Endometrium (tissue), 2 donors: ENCODE data around the gene MAPKAP1.

Experiments
- FAIRE-seq: peaks from 2 replicates; lab custom pipeline; 2012; peaks lifted over from hg19 to GRCh38; lab: Jason Lieb, UNC
- donor health status: control.
- donor health status: control.

Gene MAPKAP1

DNA sequence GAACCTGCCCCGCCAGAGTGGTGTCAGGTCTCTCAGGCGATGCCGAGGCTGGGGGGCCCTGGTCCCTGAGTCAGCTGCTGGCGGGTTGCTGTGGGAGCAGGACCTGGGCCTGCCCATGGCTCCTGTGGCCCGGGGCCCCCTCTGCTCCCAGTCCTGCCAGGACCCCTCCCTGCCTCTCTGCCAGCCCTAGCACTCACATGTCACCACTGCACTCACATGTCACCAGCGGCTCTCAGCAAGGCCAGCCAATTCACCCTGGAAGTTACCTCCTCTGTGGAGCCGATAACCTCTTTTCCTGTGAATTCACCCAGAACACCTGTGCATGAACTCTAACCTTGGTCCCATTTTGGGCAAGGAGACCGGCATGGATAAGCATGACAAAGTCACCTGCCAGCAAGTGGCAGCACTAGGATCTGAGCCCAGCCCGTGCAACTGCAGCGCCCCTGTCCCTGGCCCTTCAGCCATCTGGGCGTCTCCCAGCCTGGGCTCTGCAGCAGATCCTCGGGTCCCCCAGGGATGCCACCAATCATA lies 275.2 kb downstream of the MAPKAP1 start:
- FAIRE-seq, result no peak

DNA sequence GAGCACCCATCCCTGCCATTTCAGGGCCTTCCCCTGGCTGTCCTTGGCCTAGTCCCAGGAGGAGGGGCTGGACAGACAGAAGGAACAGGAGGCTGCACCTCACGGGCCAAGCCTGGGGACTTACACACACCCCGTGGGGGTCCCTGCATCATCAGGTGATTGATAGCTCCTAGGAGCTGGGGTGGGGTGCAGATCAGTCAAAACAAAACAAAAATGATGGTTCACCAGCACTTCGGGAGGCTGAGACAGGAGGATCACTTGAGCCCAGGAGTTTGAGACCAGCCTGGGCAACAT lies 276.0 kb downstream of the MAPKAP1 start:
- FAIRE-seq, result no peak

DNA sequence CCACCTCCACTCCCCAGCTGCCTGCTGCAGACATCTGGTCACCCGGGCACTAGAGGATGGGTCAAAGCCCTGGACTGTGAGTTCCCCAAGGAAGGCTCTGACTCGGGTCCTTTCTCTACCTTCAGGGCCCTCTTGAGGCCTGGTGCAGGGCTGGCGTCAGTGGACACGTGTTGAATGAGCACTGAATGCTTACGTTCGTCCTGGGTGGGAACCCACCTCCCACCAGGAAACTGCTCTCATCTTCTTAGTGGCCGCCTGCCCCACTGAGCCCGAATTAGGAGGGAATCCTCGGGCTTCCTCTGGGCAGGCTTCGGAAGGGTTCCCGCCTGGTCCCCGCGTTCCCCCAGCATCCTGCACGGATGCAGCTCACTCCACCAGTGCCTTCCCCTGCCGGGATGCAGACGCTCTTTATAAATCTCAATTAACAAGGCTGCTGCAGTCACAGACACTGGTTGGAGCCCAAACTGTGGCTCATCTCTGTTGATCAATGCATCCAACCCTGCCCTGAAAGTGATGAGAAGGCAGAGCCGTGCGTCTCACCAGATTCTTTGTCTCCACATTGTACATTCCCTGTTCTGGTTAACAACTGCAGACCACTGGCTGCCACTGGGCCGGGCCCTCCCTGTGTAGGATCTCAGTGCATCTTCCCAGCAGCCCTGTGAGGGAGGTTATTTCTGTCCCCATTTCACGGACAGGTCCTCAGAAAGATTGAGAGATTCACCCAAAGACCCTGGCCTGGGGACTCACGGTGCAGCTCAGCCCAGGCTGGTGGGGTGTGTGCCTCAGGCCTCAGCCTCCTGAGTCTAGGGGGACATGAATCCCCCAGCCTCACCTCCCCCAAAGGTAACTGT lies 276.6 kb downstream of the MAPKAP1 start:
- FAIRE-seq, result no peak

DNA sequence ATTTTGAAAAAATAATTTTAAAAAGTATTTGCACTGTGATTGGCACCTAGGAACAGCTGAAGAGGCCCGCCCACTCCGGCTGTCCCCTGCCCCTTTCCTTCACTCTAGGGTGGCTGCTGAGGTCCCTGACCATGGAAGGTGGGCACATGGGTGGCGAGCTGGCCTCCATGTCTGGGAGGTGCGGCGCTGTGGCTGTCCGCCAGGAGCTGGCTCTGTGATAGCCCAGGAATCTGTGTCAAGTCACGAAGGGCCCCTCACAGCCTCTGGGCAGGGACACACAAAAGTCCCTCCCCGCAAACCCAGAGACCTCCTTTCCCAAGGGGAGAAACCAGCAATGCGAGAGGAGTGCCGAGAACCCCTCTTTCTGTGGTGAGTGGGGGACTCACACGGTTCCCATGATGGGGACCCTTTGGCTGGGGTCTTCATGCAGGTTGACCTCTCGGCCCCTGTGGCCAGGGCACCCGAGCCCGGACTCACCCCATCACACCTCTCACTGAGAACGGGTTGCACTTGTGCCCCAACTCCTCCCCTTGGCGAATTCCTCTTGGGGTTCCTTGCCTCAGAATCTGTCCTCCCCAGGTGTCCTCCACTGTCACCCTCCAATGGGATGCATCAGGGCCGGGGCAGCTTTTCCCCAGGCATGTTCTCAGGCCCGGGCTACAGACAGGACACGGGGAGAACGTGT lies 277.4 kb downstream of the MAPKAP1 start:
- FAIRE-seq, result no peak

DNA sequence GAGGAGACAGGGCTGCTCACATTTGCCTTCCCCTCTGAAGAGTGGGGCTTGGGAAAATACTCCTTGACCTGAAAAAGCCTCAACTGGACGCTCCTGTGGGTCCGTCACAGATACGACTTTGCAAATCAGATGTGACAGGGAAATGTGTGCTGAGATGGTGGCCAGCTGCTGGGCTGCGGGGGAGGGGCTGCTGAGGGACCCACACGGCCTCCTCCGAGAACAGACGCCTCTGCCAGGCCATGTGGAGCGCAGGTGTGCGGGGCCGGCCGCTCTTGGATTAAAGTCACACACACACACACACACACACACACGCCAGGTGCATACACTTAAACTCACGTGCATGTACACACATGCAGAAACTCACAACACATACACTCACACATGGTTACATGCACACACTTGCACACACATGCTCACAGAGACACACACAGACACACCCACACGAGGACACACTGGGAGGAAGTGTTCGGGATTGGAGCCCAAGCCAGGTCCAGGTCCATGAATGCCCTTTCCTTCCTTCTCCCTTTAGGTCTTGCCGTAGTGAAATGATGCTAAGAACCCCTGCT lies 278.0 kb downstream of the MAPKAP1 start:
- no peak for FAIRE-seq

DNA sequence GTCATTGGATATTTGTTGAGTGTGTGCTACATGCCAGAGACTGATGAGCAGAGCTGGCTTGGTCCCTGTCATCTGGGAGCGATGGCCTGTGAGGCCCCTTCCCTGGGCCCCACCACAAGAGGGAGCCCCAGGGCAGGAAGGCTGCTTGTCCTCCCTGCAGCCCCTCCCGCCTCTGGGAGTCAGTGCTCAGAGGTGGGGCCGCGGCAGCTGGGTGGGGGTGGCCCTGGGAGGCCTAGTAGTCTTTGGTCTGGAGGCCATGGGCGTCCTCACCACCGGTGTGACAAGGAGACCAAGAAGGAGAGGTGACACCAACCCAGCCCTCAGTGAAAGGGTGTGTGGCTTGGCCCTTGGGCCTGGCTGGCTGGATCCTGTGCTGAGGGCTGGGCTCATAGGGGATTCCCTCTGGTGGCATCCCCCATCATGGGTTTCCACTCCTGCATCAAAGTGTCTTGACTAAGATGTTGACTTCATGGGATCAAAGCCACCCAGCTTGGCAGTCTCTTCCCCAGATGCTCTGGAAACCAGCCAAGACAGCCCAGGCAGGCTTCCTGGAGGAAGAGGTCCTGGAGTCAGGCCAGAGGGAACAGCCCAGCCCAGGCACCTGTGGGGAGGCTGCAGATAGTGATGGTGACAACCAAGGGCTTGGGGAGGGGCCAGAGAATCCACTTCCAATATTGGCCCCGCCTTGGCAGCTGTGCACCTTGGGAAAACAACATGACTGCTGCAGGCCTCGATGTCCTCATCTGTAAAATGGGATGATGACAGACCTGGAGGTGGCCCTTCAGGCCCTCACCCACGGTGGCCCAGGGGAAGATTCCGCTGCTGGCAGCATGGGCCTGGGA lies 278.7 kb downstream of the MAPKAP1 start:
- no peak for FAIRE-seq

DNA sequence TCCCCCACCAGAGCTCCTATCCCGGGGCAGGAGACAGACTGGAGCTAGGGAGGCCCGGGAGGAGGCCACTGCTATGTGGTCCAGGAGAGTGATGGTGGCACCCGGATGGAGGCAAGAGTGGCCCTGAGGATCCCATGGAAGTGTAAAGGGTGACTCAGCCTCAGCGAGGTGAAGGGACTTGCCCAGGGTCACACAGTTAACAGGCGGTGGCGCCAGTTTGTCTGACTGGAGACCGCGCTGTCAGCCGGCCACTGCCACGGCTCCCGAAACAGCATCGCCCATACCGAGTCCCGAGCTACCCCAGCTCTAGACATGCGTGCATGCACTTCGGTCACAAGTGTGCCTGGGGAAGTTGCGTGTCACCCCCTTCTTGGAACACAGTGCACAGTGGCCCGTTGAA lies 279.5 kb downstream of the MAPKAP1 start:
- no peak for FAIRE-seq

DNA sequence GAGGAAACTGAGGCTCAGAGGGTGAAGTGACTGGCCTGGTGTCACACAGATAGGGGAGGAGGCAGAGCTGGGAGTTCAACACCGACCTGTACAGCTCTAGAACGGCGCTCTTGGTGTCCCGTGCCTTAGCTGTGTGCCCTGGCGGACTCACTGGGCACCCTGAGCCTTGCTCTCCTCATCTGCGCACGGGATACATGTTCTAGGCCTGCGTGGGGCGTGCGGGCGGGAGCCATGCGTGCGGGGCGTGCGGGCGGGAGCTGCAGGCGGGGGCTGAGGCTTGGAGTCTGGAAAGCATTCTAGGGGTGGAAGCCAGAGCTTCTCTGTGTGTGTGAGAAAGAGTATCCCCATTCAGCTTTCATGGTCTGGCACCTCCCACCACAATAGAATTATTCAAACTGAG lies 280.1 kb downstream of the MAPKAP1 start:
- FAIRE-seq, result no peak

DNA sequence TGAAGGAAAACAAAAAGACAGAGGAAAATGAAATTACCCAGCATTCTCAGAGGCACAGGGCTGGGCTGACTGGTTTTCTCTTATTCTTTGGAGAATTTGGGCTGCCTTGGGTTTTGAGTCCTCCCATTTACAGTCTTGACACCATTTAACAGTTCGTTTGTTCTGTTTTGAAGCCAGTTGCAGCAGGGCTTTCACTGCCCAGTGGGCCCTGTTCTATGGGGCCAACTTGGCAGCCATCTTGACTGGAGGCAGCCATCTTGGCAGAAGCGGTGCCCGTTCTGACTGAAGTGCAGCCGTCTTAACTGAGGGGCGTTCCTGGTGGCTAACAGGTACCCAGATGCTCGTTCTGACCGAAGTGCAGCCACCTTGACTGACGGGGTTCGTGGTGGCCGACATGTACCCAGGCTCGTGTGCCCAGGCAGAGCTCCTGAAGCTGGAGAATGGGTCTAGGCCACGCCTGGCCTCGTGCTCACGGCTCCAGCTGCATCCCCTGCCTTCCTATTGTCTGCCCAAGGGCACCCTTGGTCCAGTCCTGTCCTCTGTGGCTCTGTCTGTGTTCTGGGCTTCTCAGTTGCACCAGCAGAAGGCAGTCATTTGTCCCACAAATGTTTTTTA lies 281.0 kb downstream of the MAPKAP1 start:
- FAIRE-seq, result no peak

DNA sequence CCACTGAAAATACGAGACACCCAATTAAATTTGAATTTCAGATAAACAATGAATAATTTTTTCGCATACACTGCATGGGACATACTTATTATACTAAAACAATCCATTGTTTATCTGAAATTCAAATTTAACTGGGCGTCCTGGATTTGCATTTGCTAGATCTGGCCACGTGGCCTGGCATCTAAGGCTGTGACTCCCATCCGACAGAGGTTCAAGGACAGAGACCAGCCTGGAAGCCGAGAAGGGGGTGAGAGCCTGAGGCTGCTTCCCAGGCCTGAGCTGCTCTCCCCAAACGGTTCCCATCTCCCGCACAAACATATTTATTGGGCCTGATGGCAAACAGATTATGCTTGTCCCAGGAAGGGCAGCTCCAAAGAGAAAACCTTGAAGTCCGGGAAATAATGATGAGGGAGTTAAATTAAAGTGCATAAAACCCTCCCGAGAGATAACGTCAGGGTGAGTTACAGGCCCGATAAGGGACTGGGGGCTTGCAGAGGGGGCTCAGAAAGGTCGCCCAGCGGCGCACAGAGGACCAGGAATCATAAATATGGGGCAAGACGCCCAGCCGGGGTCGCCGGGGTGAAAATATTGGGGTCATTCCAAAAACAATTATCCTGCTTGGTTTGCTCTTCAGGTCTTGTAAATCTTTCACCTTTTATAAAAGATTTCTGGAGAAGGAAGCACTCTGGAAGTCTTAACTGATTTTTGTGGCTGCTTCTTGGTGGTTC lies 281.7 kb downstream of the MAPKAP1 start:
- FAIRE-seq, result no peak

DNA sequence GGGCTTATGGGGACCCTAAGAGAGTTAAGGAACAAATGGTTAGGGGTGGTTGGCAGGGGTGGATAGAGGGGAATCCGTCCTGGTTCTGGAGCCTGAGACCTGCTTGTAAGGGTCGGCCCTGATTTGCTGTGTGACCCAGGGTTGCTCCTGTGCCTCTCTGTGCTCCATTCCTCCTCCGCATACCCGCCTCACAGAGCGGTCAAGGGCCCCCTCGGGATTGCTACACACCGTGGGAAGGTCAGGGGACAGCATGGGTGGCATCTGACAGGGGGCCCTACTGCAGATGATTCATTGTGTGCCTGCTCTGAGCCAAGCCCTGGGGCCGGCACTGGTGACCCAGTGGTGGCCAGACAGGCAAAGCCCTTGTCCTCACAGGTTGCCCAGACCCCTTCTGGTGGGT lies 283.0 kb downstream of the MAPKAP1 start:
- no peak for FAIRE-seq

DNA sequence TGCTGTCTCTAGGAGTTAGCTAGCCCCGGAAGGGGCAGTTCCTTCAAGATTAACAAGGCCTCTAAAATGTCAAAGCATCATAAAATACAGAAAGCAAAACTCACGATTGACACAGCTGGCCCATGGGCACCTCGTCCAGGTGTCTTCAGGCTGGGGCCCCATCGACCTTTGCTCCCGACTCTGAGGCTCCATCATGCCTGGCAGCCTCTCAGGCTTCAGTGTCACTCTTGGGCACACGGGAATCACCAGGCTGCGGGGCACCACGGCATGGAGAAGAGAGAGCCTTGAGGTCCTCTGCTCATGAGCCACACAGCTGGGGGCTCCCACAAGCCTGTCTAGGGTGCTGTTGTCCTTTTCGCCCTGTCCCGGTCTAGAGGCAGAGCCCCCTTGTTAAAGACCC lies 284.2 kb downstream of the MAPKAP1 start:
- no peak for FAIRE-seq

DNA sequence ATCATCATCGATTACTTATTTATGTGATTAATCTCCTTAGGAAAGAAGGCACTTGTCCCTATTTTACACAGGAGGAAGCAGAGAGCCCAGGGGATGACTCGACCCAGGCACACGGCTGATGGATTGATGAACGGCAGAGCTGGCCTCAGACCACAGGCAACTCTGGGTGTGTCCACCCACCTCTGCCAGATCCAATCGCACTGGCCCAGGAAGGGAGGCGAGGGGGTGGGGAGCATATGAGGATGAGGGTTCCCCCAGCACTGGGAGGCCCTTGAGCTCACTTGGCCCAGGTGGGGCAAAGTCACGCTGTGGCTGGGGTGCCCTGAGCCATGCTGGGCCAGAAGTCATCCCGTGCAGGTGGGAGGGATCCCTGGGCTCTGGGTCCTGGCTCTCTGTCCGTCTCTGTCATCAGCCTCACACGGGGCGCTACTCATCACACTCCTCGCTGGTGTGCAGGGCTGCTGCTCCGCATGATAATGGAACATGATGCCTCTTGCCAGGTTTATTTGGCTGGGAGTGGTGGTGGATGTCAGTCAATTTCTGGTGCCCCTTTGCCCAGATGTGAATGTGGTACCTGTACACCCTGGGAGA lies 285.3 kb downstream of the MAPKAP1 start:
- no peak for FAIRE-seq

DNA sequence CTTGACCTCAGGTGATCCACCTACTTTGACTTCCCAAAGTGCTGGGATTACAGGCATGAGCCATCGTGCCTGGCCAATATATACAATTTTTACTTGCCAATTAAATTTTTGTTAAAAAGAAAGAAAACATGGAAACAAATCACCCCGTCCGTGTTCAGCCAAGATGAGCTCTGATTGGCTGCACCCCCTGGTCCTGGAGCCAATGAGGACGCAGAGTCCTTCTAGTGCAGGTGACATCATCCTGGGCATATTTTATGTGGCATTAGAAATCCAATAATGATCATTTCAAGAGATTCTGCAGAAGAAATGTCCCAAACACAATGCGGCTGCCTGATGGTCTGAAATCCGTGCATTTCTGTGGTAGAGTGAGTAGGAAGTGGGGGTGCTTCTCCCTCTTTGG lies 285.8 kb downstream of the MAPKAP1 start:
- no peak for FAIRE-seq

DNA sequence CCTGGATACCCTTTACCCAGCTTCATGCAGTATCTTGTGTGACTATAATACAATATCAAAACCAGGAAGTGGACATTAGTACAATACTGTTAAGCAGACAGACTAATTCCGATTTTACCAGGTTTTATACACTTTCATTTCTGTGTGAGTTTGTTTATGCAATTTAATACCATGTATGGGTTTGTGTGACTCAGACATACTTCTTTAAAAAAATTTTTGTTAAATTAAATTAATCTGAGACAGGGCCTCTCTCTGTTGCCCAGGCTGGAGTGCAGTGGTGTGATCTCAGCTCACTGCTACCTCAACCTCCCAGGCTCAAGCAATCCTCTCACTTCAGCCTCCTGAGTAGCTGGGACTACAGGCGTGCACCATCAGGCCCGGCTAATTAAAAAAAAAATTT lies 288.6 kb downstream of the MAPKAP1 start:
- FAIRE-seq, result no peak

DNA sequence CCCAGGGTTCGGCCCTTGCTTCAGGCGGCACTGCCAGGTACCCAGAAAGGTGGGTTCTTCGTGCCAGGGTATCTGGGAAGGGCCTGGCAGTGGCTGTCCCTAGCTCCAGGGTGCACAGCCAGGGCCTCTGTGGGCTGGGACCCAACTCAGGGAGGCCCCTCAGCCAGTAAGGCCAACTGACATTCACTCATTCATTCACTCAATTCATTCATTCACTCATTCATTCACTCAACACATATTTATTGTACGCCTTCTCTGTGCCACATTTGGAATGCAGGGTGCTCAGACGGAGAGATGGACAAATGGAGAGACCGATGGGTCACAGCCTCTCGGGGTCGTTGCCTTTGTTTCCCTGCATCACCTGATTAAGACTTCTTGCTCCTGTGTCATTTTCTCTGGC lies 290.5 kb downstream of the MAPKAP1 start:
- no peak for FAIRE-seq

DNA sequence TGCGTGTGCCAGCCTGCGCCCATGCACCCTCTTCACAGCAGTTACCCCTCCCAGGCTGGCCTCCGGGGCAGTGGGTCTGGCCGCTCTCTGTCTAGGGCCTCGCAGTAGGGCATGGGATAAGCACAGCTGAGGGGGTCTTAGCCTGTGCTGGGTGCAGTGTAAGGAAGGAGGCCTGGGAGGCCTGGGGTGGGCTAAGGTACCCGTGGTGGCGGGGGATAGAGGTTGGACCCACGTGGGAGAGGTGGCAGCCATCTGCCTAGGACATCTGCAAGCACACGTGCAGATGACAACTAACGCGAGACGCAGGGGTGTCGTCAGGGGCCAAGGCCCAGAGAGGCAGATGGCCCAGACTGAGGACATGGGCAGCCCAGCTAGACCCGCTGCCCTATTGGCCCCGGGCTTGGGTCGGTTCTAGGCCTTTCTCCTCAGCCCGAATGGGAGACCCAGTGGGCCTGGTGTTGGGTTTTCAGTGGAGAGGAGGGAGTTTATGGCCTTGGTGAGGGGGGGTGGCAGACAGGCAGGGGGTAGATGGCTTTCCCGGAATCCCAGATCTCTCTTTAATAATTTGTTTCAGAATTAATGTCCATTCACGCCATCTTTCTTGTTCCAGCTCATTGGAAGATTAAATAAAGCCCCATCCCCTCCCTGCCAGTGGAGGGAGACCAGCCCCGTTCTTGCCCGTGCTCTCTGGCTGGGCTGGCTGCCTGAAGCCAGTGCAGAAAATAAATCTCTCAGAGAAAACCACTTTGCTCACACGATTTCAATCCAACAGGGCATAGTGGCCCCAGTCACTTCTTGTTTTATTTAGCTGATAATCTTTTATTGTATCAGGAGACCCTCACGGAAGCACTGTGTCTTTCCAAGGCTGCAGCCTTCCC lies 291.2 kb downstream of the MAPKAP1 start:
- FAIRE-seq, result no peak

DNA sequence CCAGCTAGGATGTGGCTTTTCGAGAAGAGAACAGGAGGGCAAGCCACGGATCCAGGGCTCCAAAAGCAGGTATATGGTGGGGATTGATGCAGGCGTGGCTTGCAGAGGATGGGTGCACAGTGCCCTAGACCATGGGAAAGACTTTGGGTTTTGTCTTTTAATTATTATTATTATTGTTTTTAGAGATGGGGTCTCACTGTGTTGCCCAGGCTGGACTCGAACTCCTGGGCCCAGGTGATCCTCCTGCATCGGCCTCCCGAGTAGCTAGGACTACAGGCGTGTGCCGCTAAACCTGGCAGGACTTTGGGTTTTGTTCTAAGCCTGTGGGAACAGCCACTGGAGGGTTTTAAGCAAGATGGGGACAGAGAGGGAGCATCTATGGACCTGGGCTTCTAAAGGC lies 293.4 kb downstream of the MAPKAP1 start:
- FAIRE-seq, result no peak

DNA sequence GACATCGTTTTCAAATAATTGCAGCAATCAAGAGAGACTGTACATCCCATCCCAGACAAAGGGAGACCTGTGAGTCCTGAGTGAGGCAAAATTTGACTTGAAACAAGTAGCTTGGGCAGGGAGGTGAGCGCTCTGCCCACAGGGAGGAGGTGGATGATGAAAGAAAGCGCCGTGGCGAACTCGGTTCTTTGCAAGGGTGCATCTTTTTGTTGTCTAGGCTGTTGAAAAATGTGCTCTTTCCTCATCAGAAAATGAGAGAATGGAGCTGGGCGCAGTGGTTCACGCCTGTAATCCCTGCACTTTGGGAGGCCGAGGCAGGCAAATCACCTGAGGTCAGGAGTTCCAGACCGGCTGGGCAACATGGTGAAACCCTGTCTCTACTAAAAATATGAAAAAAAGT lies 294.8 kb downstream of the MAPKAP1 start:
- FAIRE-seq, result no peak

DNA sequence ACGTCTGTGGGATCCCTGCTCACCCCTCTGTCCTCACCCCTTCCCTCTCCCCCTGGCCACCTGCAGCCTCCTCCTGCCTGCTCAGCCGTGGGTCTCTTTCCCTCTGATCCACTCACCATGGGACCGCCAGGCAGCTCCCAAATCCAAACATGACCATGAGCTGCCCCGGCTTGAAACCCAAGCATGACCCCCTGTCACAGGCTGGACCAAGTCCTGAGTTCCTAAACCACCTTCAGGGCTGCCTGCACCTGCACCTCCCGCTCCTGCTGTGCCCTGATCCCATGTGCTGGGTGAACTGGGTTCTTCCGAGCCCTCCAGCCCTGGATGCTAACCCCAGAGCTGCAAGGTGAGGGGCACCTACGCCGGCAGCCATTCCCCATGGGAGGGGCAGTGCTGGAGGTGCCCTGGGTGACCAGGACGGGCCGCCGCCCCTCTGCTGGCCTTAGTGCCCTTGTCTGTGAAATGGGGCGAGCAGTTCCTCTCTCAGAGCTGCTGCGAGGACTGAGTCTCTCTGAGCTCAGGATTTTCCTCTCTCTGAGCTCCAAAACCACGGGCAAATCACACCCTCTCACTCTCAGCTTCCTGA lies 295.7 kb downstream of the MAPKAP1 start:
- no peak for FAIRE-seq
